GM12878 (cell line): ENCODE results near the gene PRKN. TPM values are rescaled to one million over a fixed set of nuclear protein-coding genes. Genes with fewer than 3 reads are reported as not detected.

ENCODE experiments used
- ATAC-seq: fragments of 200-7000 bp; cut with Tn5 transposase; 3 replicates; pipeline ENCODE4 v1.9.1; 2020; ENCODE audit warnings: mild to moderate bottlenecking, moderate library complexity
- BruUV-seq: library from RNA; stranded (reverse); fragments of 400-500 nt; replicated peaks from 2 replicates; lab custom pipeline; 2021; lab: Mats Ljungman, UMichigan
- CTCF ChIA-PET: fragments of 300-600 bp; sonication (Branson Sonifier 250); formaldehyde crosslinking; extraction: SDS; loops from one replicate; lab custom pipeline; 2021; ENCODE audit warnings: inconsistent platforms; lab: Yijun Ruan, JAX
- POLR2A ChIA-PET: fragments of 350-600 bp; formaldehyde crosslinking; extraction: SDS; loops from one replicate; lab custom pipeline; 2021; ENCODE audit warnings: inconsistent platforms; lab: Charles Lee
- RAD21 ChIA-PET: fragments of 300-600 bp; sonication (Branson Sonifier 250); formaldehyde crosslinking; loops from one replicate; lab custom pipeline; 2023; ENCODE audit warnings: antibody characterized with exemption; ENCODE audit not compliant: unreplicated experiment; lab: Charles Lee
- SMC1A ChIA-PET: fragments of 300-600 bp; sonication (Branson Sonifier 250); formaldehyde crosslinking; loops from one replicate; lab custom pipeline; 2023; ENCODE audit not compliant: unreplicated experiment, uncharacterized antibody; lab: Charles Lee
- DNase-seq: peaks from one replicate; pipeline ENCODE4 v3.0.0-alpha.2; 2011; ENCODE audit warnings: low read depth, low spot score
- FAIRE-seq: peaks from 3 replicates; lab custom pipeline; 2011; peaks lifted over from hg19 to GRCh38; lab: Jason Lieb, UNC
- H2AFZ ChIP-seq: 2 replicates; pipeline ENCODE4 v1.6.0; 2011; ENCODE audit warnings: low read depth, low read length, control low read depth; ENCODE audit not compliant: control insufficient read depth
- H3K27ac ChIP-seq: 2 replicates; pipeline ENCODE4 v1.5.1; 2011; ENCODE audit warnings: control low read depth; ENCODE audit not compliant: control insufficient read depth, insufficient read depth
- H3K27me3 ChIP-seq, 2 experiments: replicated peaks in 1 of 2; 2 replicates each; pipeline versions ENCODE4 v1.6.0 to v1.6.1; 2011; ENCODE audit warnings: low read length in 1 of 2; ENCODE audit not compliant: control insufficient read depth in 2 of 2, insufficient read depth in 2 of 2
- H3K36me3 ChIP-seq, 2 experiments: 2 replicates each; pipeline ENCODE4 v1.5.1; 2011; ENCODE audit warnings: low read length in 1 of 2; ENCODE audit not compliant: control insufficient read depth in 2 of 2, insufficient read depth in 2 of 2
- H3K4me1 ChIP-seq: 2 replicates; pipeline ENCODE4 v1.6.1; 2011; ENCODE audit warnings: mild to moderate bottlenecking, low read length, moderate library complexity, mixed read lengths; ENCODE audit not compliant: control insufficient read depth, insufficient read depth
- H3K4me2 ChIP-seq: 2 replicates; pipeline ENCODE4 v1.6.0; 2011; ENCODE audit warnings: control low read depth; ENCODE audit not compliant: control insufficient read depth, insufficient read depth
- H3K4me3 ChIP-seq: fragments of 200-600 bp; sonication (generic); 2 replicates; pipeline ENCODE4 v1.5.1; 2016
- H3K79me2 ChIP-seq: 2 replicates; pipeline ENCODE4 v1.6.0; 2011; ENCODE audit warnings: low read length; ENCODE audit not compliant: control insufficient read depth, insufficient read depth
- H3K9ac ChIP-seq: 2 replicates; pipeline ENCODE4 v1.8.0; 2011; ENCODE audit warnings: low read length, control low read depth, mixed read lengths; ENCODE audit not compliant: control insufficient read depth, insufficient read depth
- H3K9me3 ChIP-seq: replicated peaks from 3 replicates; pipeline ENCODE4 v1.5.1; 2011; ENCODE audit warnings: mild to moderate bottlenecking, low read length; ENCODE audit not compliant: control insufficient read depth, insufficient read depth
- H4K20me1 ChIP-seq: 2 replicates; pipeline ENCODE4 v1.6.0; 2011; ENCODE audit not compliant: control insufficient read depth, insufficient read depth
- HDGF ChIP-seq: fragments of 450-650 bp; IDR thresholded peaks from 2 replicates; pipeline ENCODE4 v1.6.1; 2016; ENCODE audit warnings: antibody characterized with exemption
- KLF5 ChIP-seq: fragments of 450-650 bp; IDR thresholded peaks from 2 replicates; pipeline ENCODE4 v1.6.1; 2014; ENCODE audit warnings: mild to moderate bottlenecking; ENCODE audit not compliant: partially characterized antibody
- PKNOX1 ChIP-seq: fragments of 450-650 bp; IDR thresholded peaks from 2 replicates; pipeline ENCODE4 v1.6.1; 2016; ENCODE audit warnings: mild to moderate bottlenecking
- POLR2A ChIP-seq: IDR thresholded peaks from 2 replicates; pipeline ENCODE4 v1.6.1; 2011; ENCODE audit warnings: low read depth, mild to moderate bottlenecking, low read length
- RBBP5 ChIP-seq: fragments of 200-600 bp; sonication (generic); conservative IDR thresholded peaks from 2 replicates; pipeline ENCODE4 v1.6.1; 2016
- TBL1XR1 ChIP-seq: IDR thresholded peaks from 2 replicates; pipeline ENCODE4 v1.6.1; 2012; ENCODE audit warnings: low read depth, low read length, improper control_type of control experiment
- WGBS: methylation state at CpG from one replicate; pipeline ENCODE4 v1.1.6; 2016; ENCODE audit warnings: low lambda C conversion rate; ENCODE audit not compliant: insufficient replicate concordance, insufficient coverage; ENCODE audit errors: missing lambda C conversion rate; 5-methylcytosine and 5-hydroxymethylcytosine counted together
- in situ Hi-C: fragments of 300-500 bp; cut with MboI; formaldehyde crosslinking; loops from 9 replicates; pipeline ENCODE4 v1.14.3; 2018; ENCODE audit warnings: mixed read lengths
- intact Hi-C: fragments of 100-400 bp; cut with micrococcal nuclease; formaldehyde crosslinking; loops from one replicate; pipeline ENCODE4 v1.14.2; 2022; ENCODE audit not compliant: unreplicated experiment
- polyA plus RNA-seq, 11 experiments: library from polyadenylated mRNA; depleted of rRNA in 4 of 11; unstranded in 6 of 11; stranded (reverse) in 5 of 11; fragments of >200 nt; fragmentation: Nextera tagmentation in 4 of 11; fragmentation: Illumina TruSeq in 1 of 11; extraction: Ambion mirVana in 4 of 11; extraction: Trizol in 1 of 11; gene quantifications; 1 replicate in 1 of 11; 2 replicates in 10 of 11; pipeline versions ENCODE4 v1.2.1 to v1.2.3, GENCODE V29; 2011 to 2016; ENCODE audit warnings: inconsistent platforms in 2 of 11, missing spikeins in 2 of 11, low read depth in 1 of 11
- total RNA-seq, 4 experiments: library from RNA; depleted of rRNA in 3 of 4; stranded (reverse); fragments of >200 nt in 3 of 4; fragmentation: Illumina TruSeq in 1 of 4; extraction: Trizol in 1 of 4; gene quantifications; 2 replicates each; pipeline versions ENCODE4 v1.2.1 to v1.2.3, GENCODE V29; 2013 to 2021
- TF ChIP-seq, protein P1 (sequence below): IDR thresholded peaks from 2 replicates; pipeline ENCODE4 v1.6.1; 2012; ENCODE audit warnings: low read depth, low read length, improper control_type of control experiment
- TF ChIP-seq, protein P2 (sequence below): IDR thresholded peaks from 2 replicates; pipeline ENCODE4 v1.6.1; 2011; ENCODE audit warnings: low read depth, mild to moderate bottlenecking, low read length, moderate library complexity, borderline replicate concordance; ENCODE audit errors: extremely low read depth

PRKN gene
- total and polyA plus RNA-seq, 10 of the 15 experiments (the other 5 are each of a cell fraction or from before 2014, with no cell fraction given), result 0.06 to 0.09 TPM; not detected in 8

DNA sequence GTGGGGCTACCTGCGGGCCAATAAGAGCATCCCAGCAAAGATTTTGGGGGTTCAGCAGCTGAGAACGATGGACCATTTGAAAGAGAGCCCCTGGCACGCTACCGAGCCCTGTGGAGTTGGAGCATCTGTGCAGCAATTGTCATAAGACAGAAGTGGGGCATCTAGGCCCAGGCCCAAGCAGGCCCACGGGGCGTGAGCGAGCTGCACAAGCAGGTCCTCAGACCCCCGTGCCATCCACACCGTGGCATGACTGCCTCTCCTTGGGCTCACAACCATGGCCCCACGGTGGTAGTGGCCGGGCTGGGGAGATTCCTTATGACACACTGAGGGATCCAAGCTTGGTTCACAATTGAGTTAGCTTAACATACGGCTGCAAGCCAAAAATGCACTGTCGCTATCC, 1350.5 kb downstream of the PRKN start:
- Histone ChIP-seq H4K20me1 (no peaks in the 10 kb centered on the region), H3K79me2 (no peaks in the 10 kb centered on the region), H3K4me2 (no peak overlapping the region), H3K27me3 (no peaks in the 10 kb centered on the region; a peak in 2 of 4 replicates), H3K4me1 (no peaks in the 10 kb centered on the region), H3K27ac (no peak overlapping the region), H3K9me3 (no peaks in the 10 kb centered on the region), H3K36me3 (no peaks in the 10 kb centered on the region), H3K9ac (no peak overlapping the region), H3K4me3 (no peak overlapping the region), H2AFZ (no peak overlapping the region)
- RAD21 ChIA-PET, result no interaction called here
- in situ Hi-C loops, result loop anchor here (10.0 kb wide), 1 partner anchor 852 kb away; no protein-coding TSS in a partner anchor
- 34% methylated on average over 10 of the region's 13 CpGs for WGBS
- ATAC-seq (no peak), FAIRE-seq (no peak), DNase-seq (no peak)
- BruUV-seq, result no TSS peak
- TF ChIP-seq, protein P1, sequence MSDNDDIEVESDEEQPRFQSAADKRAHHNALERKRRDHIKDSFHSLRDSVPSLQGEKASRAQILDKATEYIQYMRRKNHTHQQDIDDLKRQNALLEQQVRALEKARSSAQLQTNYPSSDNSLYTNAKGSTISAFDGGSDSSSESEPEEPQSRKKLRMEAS, result no peak
- TF ChIP-seq POLR2A, result no peak
- TF ChIP-seq HDGF, result no peak
- TF ChIP-seq TBL1XR1, result no peak
- TF ChIP-seq PKNOX1, result no peak
- no peak for TF ChIP-seq KLF5
- no peak for TF ChIP-seq RBBP5
- TF ChIP-seq, protein P2, sequence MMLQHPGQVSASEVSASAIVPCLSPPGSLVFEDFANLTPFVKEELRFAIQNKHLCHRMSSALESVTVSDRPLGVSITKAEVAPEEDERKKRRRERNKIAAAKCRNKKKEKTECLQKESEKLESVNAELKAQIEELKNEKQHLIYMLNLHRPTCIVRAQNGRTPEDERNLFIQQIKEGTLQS, result no peak
- SMC1A ChIA-PET, result interaction anchor here (1.3 kb wide), 1 partner anchor 448 kb away, joined by 5 read pairs; no protein-coding TSS in a partner anchor
- POLR2A ChIA-PET, result no interaction called here
- intact Hi-C loops, result no loop called here
- CTCF ChIA-PET, result interaction anchor here (0.9 to 2.2 kb wide), 2 partner anchors 41 to 449 kb away, joined by 3 to 7 read pairs; no protein-coding TSS in a partner anchor
